ENCODE data around the gene PDLIM3. TPM values are rescaled to one million over a fixed set of nuclear protein-coding genes. Genes with fewer than 3 reads are reported as not detected.

PDLIM3 gene
- total RNA-seq, 6 donors from 2014 or later, result 15.9 to 183 (median 42.2) TPM

GRCh38 chr4:185538806-185539205, 3.5 kb upstream of the PDLIM3 start:
- Histone ChIP-seq H3K27me3 (no peaks in the 10 kb centered on the region), H3K27ac (no peak overlapping the region), H3K4me3 (no peak overlapping the region), H3K36me3 (no peaks in the 10 kb centered on the region), H3K4me1 (peaks cover 0 to 13% (median 13%) of the 10 kb centered on the region in 4 donors), H3K9me3 (no peaks in the 10 kb centered on the region)
- ATAC-seq (ENCODE audit: low FRiP score in 2 of 2) (no peak), DNase-seq (no peak)
- 63 to 69% methylated on average over 1 of the region's 1 CpG for WGBS, 2 donors
- TF ChIP-seq POLR2AphosphoS5 (IDR thresholded peaks at IDR 0.05), result no peak
- no peak for TF ChIP-seq POLR2A (IDR thresholded peaks at IDR 0.05)
- TF ChIP-seq, protein P1, sequence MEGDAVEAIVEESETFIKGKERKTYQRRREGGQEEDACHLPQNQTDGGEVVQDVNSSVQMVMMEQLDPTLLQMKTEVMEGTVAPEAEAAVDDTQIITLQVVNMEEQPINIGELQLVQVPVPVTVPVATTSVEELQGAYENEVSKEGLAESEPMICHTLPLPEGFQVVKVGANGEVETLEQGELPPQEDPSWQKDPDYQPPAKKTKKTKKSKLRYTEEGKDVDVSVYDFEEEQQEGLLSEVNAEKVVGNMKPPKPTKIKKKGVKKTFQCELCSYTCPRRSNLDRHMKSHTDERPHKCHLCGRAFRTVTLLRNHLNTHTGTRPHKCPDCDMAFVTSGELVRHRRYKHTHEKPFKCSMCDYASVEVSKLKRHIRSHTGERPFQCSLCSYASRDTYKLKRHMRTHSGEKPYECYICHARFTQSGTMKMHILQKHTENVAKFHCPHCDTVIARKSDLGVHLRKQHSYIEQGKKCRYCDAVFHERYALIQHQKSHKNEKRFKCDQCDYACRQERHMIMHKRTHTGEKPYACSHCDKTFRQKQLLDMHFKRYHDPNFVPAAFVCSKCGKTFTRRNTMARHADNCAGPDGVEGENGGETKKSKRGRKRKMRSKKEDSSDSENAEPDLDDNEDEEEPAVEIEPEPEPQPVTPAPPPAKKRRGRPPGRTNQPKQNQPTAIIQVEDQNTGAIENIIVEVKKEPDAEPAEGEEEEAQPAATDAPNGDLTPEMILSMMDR (IDR thresholded peaks at IDR 0.05), result no peak
- TF ChIP-seq EP300 (IDR thresholded peaks at IDR 0.05), result no peak

DNA sequence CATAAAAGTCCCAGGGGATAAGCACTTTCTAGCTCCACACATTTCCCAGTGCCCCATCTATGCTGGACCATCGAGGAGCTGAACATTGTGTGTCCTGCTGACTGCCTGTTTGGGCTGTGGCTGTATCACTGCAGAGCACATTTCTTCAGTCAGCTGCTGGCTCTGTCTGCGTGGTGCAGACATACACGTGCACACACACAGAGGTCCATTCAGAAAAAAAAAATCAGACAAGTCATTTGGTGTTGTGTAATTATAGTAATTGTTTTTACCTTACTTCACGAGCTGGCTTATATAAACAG, 1.1 kb upstream of the PDLIM3 start:
- TF ChIP-seq, protein P1 (IDR thresholded peaks at IDR 0.05), result no peak
- TF ChIP-seq POLR2AphosphoS5 (IDR thresholded peaks at IDR 0.05) (peak in 1 of 2 donors; percentile 47), EP300 (IDR thresholded peaks at IDR 0.05) (no peak), POLR2A (IDR thresholded peaks at IDR 0.05) (no peak)

GRCh38 chr4:185535612-185536410, 504 bp upstream of the PDLIM3 start:
- ATAC-seq (ENCODE audit: low FRiP score in 2 of 2), result no peak
- Histone ChIP-seq H3K36me3 (no peaks in the 10 kb centered on the region), H3K27ac (peak overlapping the region; percentile 79 to 91 (median 88)), H3K27me3 (no peaks in the 10 kb centered on the region), H3K4me1 (peaks cover 0 to 13% (median 4%) of the 10 kb centered on the region in 4 donors), H3K9me3 (no peaks in the 10 kb centered on the region), H3K4me3 (peak overlapping the region; percentile 44 to 76 (median 60))
- DNase-seq, result no peak
- TF ChIP-seq EP300 (IDR thresholded peaks at IDR 0.05) (no peak), POLR2A (IDR thresholded peaks at IDR 0.05) (no peak), POLR2AphosphoS5 (IDR thresholded peaks at IDR 0.05) (no peak)
- TF ChIP-seq, protein P1 (IDR thresholded peaks at IDR 0.05), result no peak
- WGBS, 2 donors, result 14 to 18% methylated on average over 25 to 32 of the region's 32 CpGs

More for the DNA sequence above, 1.1 kb upstream of the PDLIM3 start:
- Histone ChIP-seq H3K9me3 (no peaks in the 10 kb centered on the region), H3K4me3 (peak overlapping the region in 1 of 4 donors; percentile 53), H3K36me3 (no peaks in the 10 kb centered on the region), H3K27ac (peak overlapping the region in 1 of 4 donors; percentile 28), H3K4me1 (peaks cover 0 to 13% (median 9%) of the 10 kb centered on the region in 4 donors), H3K27me3 (no peaks in the 10 kb centered on the region)
- WGBS, 2 donors, result 16 to 22% methylated on average over 4 of the region's 4 CpGs
- ATAC-seq (ENCODE audit: low FRiP score in 2 of 2) (peak; percentile 59 to 60), DNase-seq (no peak)

DNA sequence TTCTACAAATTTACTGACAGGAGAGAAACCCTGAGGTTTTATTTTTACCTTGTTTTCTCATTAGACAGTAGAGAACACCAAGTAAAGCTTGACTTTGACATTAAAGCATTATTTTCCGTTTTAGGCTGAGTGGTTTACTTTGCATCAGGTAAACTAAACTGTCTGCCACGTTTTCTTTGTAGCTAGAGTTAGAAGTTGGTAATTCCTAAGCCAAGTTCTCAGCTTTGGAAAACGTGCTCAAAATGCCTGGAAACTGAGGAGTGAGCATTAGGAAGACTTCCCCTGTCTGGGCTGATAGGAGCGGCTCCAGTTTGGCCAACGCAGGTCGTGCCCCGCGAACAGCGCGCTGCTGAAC, 819 bp downstream of the PDLIM3 start:
- H3K27me3 ChIP-seq, result no peaks in the 10 kb centered on the region
- H3K4me3 ChIP-seq, result peak overlapping the region in 3 of 4 donors; percentile 53 to 76 (median 68)
- ATAC-seq (ENCODE audit: low FRiP score in 2 of 2) (peak in 1 of 2 donors; percentile 68), DNase-seq (no peak)
- peaks cover 0 to 13% (median 3%) of the 10 kb centered on the region in 4 donors for H3K4me1 ChIP-seq
- 2 to 4% methylated on average over 9 to 10 of the region's 10 CpGs for WGBS, 2 donors
- no peaks in the 10 kb centered on the region for H3K36me3 ChIP-seq
- H3K27ac ChIP-seq, result peak overlapping the region; percentile 79 to 91 (median 88)
- TF ChIP-seq POLR2A (IDR thresholded peaks at IDR 0.05) (no peak), POLR2AphosphoS5 (IDR thresholded peaks at IDR 0.05) (no peak), EP300 (IDR thresholded peaks at IDR 0.05) (no peak)
- TF ChIP-seq, protein P1 (IDR thresholded peaks at IDR 0.05), result no peak
- no peaks in the 10 kb centered on the region for H3K9me3 ChIP-seq
